Erythroblast (primary cell): ENCODE measurements around the gene GSTM5.

Source experiments
- GATA1 ChIP-seq: IDR thresholded peaks from 2 replicates; pipeline ENCODE4 v1.6.1; 2011; ENCODE audit warnings: low read depth, mild to moderate bottlenecking, control low read depth, low read length, moderate library complexity
- POLR2A ChIP-seq: IDR thresholded peaks from 2 replicates; pipeline ENCODE4 v1.6.1; 2011; ENCODE audit warnings: mild to moderate bottlenecking, low read length

- TF ChIP-seq POLR2A (no peak), GATA1 (no peak)
Observed at GRCh38 chr1:109763646-109764415, 51.8 kb downstream of the GSTM5 start, which contains the start of gene EPS8L3.
